GM23338 (cell line): ENCODE data around the gene PDIK1L. TPM values are rescaled to one million over a fixed set of nuclear protein-coding genes. Genes with fewer than 3 reads are reported as not detected.
A peak's percentile ranks its signal among the peaks of the same experiment; 100 is the strongest.

Source experiments
- ATAC-seq: fragments of 200-7000 bp; cut with Tn5 transposase; 3 replicates; pipeline ENCODE4 v1.9.1; 2020
- DNase-seq: peaks from one replicate; pipeline ENCODE4 v3.0.0-alpha.2; 2015; ENCODE audit warnings: low spot score
- H2AFZ ChIP-seq: fragments of 200-600 bp; sonication (generic); 2 replicates; pipeline ENCODE4 v1.8.0; 2016; ENCODE audit warnings: antibody characterized with exemption, mild to moderate bottlenecking, moderate library complexity
- H3F3A ChIP-seq: fragments of 200-600 bp; sonication (generic); replicated peaks from 2 replicates; pipeline ENCODE4 v1.8.0; 2017; ENCODE audit warnings: antibody characterized with exemption, mixed run types, low read depth
- H3K27ac ChIP-seq: fragments of 200-600 bp; sonication (generic); 2 replicates; pipeline ENCODE4 v1.6.1; 2016; ENCODE audit warnings: low read depth
- H3K27me3 ChIP-seq: fragments of 200-600 bp; sonication (generic); 2 replicates; pipeline ENCODE4 v1.8.0; 2016; ENCODE audit warnings: mild to moderate bottlenecking, mixed run types, moderate library complexity; ENCODE audit not compliant: insufficient read depth
- H3K36me3 ChIP-seq: fragments of 200-600 bp; sonication (generic); 2 replicates; pipeline ENCODE4 v1.8.0; 2016; ENCODE audit warnings: mild to moderate bottlenecking; ENCODE audit not compliant: insufficient read depth
- H3K4me1 ChIP-seq: fragments of 200-600 bp; sonication (generic); 2 replicates; pipeline ENCODE4 v1.8.0; 2016; ENCODE audit warnings: mild to moderate bottlenecking, moderate library complexity; ENCODE audit not compliant: insufficient read depth
- H3K4me2 ChIP-seq: fragments of 200-600 bp; sonication (generic); 2 replicates; pipeline ENCODE4 v1.7.1; 2017; ENCODE audit warnings: mixed run types
- H3K4me3 ChIP-seq: fragments of 200-600 bp; sonication (generic); 2 replicates; pipeline ENCODE4 v1.6.1; 2016; ENCODE audit warnings: mixed run types
- H3K79me2 ChIP-seq: fragments of 200-600 bp; sonication (generic); replicated peaks from 2 replicates; pipeline ENCODE4 v1.8.0; 2017; ENCODE audit warnings: mild to moderate bottlenecking; ENCODE audit not compliant: insufficient read depth
- H3K9me2 ChIP-seq: fragments of 200-600 bp; sonication (generic); 2 replicates; pipeline ENCODE4 v1.8.0; 2017; ENCODE audit not compliant: insufficient read depth
- H4K20me1 ChIP-seq: fragments of 200-600 bp; sonication (generic); replicated peaks from 2 replicates; pipeline ENCODE4 v1.8.0; 2017; ENCODE audit warnings: mild to moderate bottlenecking; ENCODE audit not compliant: insufficient read depth
- H3K27ac Mint-ChIP-seq: 2 replicates; pipeline ENCODE4 v1.8.0; 2020; ENCODE audit warnings: inconsistent platforms, mild to moderate bottlenecking, moderate library complexity, mixed read lengths
- H3K27me3 Mint-ChIP-seq: 3 replicates; pipeline ENCODE4 v1.8.0; 2022; ENCODE audit warnings: low read depth, mild to moderate bottlenecking, moderate library complexity, mixed read lengths, inconsistent platforms; ENCODE audit not compliant: insufficient read depth, poor library complexity
- H3K36me3 Mint-ChIP-seq: 3 replicates; pipeline ENCODE4 v1.8.0; 2021; ENCODE audit warnings: low read depth, mild to moderate bottlenecking, inconsistent platforms, moderate library complexity, mixed read lengths
- H3K4me1 Mint-ChIP-seq: 3 replicates; pipeline ENCODE4 v1.8.0; 2020; ENCODE audit warnings: mild to moderate bottlenecking, inconsistent platforms, mixed read lengths
- H3K4me3 Mint-ChIP-seq: 3 replicates; pipeline ENCODE4 v1.8.0; 2021; ENCODE audit warnings: moderate library complexity, mild to moderate bottlenecking, inconsistent platforms, mixed read lengths
- H3K9me3 Mint-ChIP-seq: 3 replicates; pipeline ENCODE4 v1.8.0; 2020; ENCODE audit warnings: moderate library complexity, mild to moderate bottlenecking, inconsistent platforms, mixed read lengths
- CREB1 ChIP-seq: fragments of 250-450 bp; sonication (Bioruptor Pico); IDR thresholded peaks from 2 replicates; pipeline ENCODE4 v1.5.0; 2020; ENCODE audit warnings: low read depth, mild to moderate bottlenecking, moderate library complexity
- CTCF ChIP-seq, 2 experiments: fragments of 200-600 bp in 1 of 2; sonication (generic) in 1 of 2; conservative IDR thresholded peaks; 2 replicates each; pipeline versions ENCODE4 v1.5.1 to v1.6.1; 2016 to 2017; ENCODE audit warnings: antibody characterized with exemption in 2 of 2, low read depth in 2 of 2, mild to moderate bottlenecking in 2 of 2, moderate library complexity in 1 of 2
- ETS1 ChIP-seq: IDR thresholded peaks from 2 replicates; pipeline ENCODE4 v1.6.1; 2016; ENCODE audit warnings: antibody characterized with exemption
- EZH2 ChIP-seq: fragments of 200-600 bp; sonication (generic); IDR thresholded peaks from one replicate; pipeline ENCODE4 v1.8.0; 2017; ENCODE audit warnings: antibody characterized with exemption, mild to moderate bottlenecking, low read depth; ENCODE audit not compliant: unreplicated experiment
- POLR2AphosphoS5 ChIP-seq: IDR thresholded peaks from 2 replicates; pipeline ENCODE4 v1.6.1; 2016; ENCODE audit warnings: antibody characterized with exemption, low read depth
- REST ChIP-seq: IDR thresholded peaks from one replicate; pipeline ENCODE4 v1.6.1; 2018; ENCODE audit warnings: antibody characterized with exemption; ENCODE audit not compliant: unreplicated experiment
- ZNF114 ChIP-seq: fragments of 250-450 bp; sonication (Bioruptor Pico); IDR thresholded peaks from 2 replicates; pipeline ENCODE4 v1.5.0; 2020; ENCODE audit warnings: mild to moderate bottlenecking, moderate library complexity
- ZNF331 ChIP-seq: fragments of 250-450 bp; sonication (Bioruptor Pico); IDR thresholded peaks from 2 replicates; pipeline ENCODE4 v1.5.0; 2020; ENCODE audit warnings: low read depth, mild to moderate bottlenecking, moderate library complexity
- ZNF462 ChIP-seq: fragments of 250-450 bp; sonication (Bioruptor Pico); IDR thresholded peaks from 2 replicates; pipeline ENCODE4 v1.5.0; 2020; ENCODE audit warnings: mild to moderate bottlenecking, moderate library complexity
- polyA plus RNA-seq: library from polyadenylated mRNA; unstranded; fragments of >200 nt; fragmentation: Nextera tagmentation; extraction: Ambion mirVana; gene quantifications from 2 replicates; pipeline ENCODE4 v1.2.1, GENCODE V29; 2016
- total RNA-seq: library from RNA; depleted of rRNA; stranded (reverse); fragments of >200 nt; shearing (Covaris generic); gene quantifications from 2 replicates; pipeline ENCODE4 v1.2.3, GENCODE V29; 2014

Gene PDIK1L
- total and polyA plus RNA-seq, 2 experiments from 2014 or later, result 1.6 to 3.0 TPM

- H3F3A ChIP-seq, result no peaks in the 10 kb centered on the region
- no peaks in the 10 kb centered on the region for H3K27me3 ChIP-seq
- Mint-ChIP-seq H3K9me3 (no peaks in the 10 kb centered on the region), H3K4me3 (no peak overlapping the region), H3K27ac (no peak overlapping the region), H3K27me3 (peaks cover 13% of the 10 kb centered on the region), H3K36me3 (no peaks in the 10 kb centered on the region), H3K4me1 (peaks cover 6% of the 10 kb centered on the region)
- no peak overlapping the region for H3K4me2 ChIP-seq
- no peak for DNase-seq
- no peak for TF ChIP-seq EZH2
- no peak overlapping the region for H3K4me3 ChIP-seq
- no peaks in the 10 kb centered on the region for H4K20me1 ChIP-seq
- H3K9me2 ChIP-seq, result no peaks in the 10 kb centered on the region
- H3K36me3 ChIP-seq, result no peaks in the 10 kb centered on the region
- ATAC-seq, result no peak
- no peak overlapping the region for H2AFZ ChIP-seq
- H3K27ac ChIP-seq, result no peak overlapping the region
- H3K79me2 ChIP-seq, result no peaks in the 10 kb centered on the region
- H3K4me1 ChIP-seq, result no peaks in the 10 kb centered on the region
These were observed 45.5 kb upstream of the PDIK1L start for GRCh38 chr1:26066160-26066559.

- Mint-ChIP-seq H3K36me3 (no peaks in the 10 kb centered on the region), H3K4me1 (peaks cover 6% of the 10 kb centered on the region), H3K27me3 (peaks cover 13% of the 10 kb centered on the region), H3K27ac (no peak overlapping the region), H3K4me3 (no peak overlapping the region), H3K9me3 (no peaks in the 10 kb centered on the region)
- H3K4me3 ChIP-seq, result no peak overlapping the region
- DNase-seq (no peak), ATAC-seq (peak; percentile 56)
- no peaks in the 10 kb centered on the region for H3F3A ChIP-seq
- H3K9me2 ChIP-seq, result no peaks in the 10 kb centered on the region
- H3K4me1 ChIP-seq, result no peaks in the 10 kb centered on the region
- no peaks in the 10 kb centered on the region for H4K20me1 ChIP-seq
- H3K27me3 ChIP-seq, result no peaks in the 10 kb centered on the region
- H3K36me3 ChIP-seq, result no peaks in the 10 kb centered on the region
- TF ChIP-seq POLR2AphosphoS5 (no peak), CTCF (conservative IDR thresholded peaks at IDR 0.05; ENCODE audit: low read depth in 2 of 2) (no peak), REST (no peak), ETS1 (no peak), CREB1 (CRISPR knock-in tag) (no peak), ZNF462 (CRISPR knock-in tag) (no peak), ZNF114 (no peak), ZNF331 (no peak)
- H3K79me2 ChIP-seq, result no peaks in the 10 kb centered on the region
- H3K4me2 ChIP-seq, result no peak overlapping the region
- no peak overlapping the region for H2AFZ ChIP-seq
- H3K27ac ChIP-seq, result no peak overlapping the region
These were observed 44.8 kb upstream of the PDIK1L start for GRCh38 chr1:26066857-26067256.
